K562 (cell line): ENCODE results near the gene SAV1. TPM values are rescaled to one million over a fixed set of nuclear protein-coding genes. Genes with fewer than 3 reads are reported as not detected.

Experiments
- AFF1 ChIP-seq, 2 experiments: fragments of 450-650 bp; IDR thresholded peaks; 2 replicates each; pipeline ENCODE4 v1.6.1; 2018; ENCODE audit warnings: mild to moderate bottlenecking in 2 of 2, low read depth in 1 of 2; ENCODE audit not compliant: partially characterized antibody in 2 of 2
- BRD9 ChIP-seq: fragments of 450-650 bp; IDR thresholded peaks from 2 replicates; pipeline ENCODE4 v1.6.1; 2018; ENCODE audit warnings: low read depth; ENCODE audit not compliant: partially characterized antibody
- CHD1 ChIP-seq: fragments of 200-600 bp; sonication (generic); IDR thresholded peaks from one replicate; pipeline ENCODE4 v1.6.1; 2012; ENCODE audit warnings: mild to moderate bottlenecking, moderate library complexity, low read length, inconsistent platforms
- GATAD2A ChIP-seq: fragments of 450-650 bp; IDR thresholded peaks from 2 replicates; pipeline ENCODE4 v1.6.1; 2017
- HINFP ChIP-seq: fragments of 450-650 bp; conservative IDR thresholded peaks from 2 replicates; pipeline ENCODE4 v1.6.1; 2016; ENCODE audit warnings: missing genetic modification characterization, low read depth, mild to moderate bottlenecking, control low read depth, missing compliant biosample characterization
- MIER1 ChIP-seq: fragments of 450-650 bp; IDR thresholded peaks from 2 replicates; pipeline ENCODE4 v1.6.1; 2016; ENCODE audit warnings: antibody characterized with exemption, mild to moderate bottlenecking, low read depth
- PKNOX1 ChIP-seq: fragments of 450-650 bp; IDR thresholded peaks from 2 replicates; pipeline ENCODE4 v1.6.1; 2016
- RBBP5 ChIP-seq: fragments of 200-600 bp; sonication (generic); IDR thresholded peaks from 2 replicates; pipeline ENCODE4 v1.6.1; 2012; ENCODE audit warnings: borderline replicate concordance, mild to moderate bottlenecking, low read length, control low read depth, inconsistent platforms; ENCODE audit not compliant: insufficient read depth, poor library complexity, severe bottlenecking
- SMAD4 ChIP-seq: fragments of 250-450 bp; sonication (Bioruptor Pico); conservative IDR thresholded peaks from 2 replicates; pipeline ENCODE4 v1.8.0; 2021; ENCODE audit warnings: inconsistent platforms, mild to moderate bottlenecking, moderate library complexity
- TFAM ChIP-seq: fragments of 250-450 bp; sonication (Bioruptor Pico); conservative IDR thresholded peaks from 2 replicates; pipeline ENCODE4 v1.5.0; 2021; ENCODE audit warnings: mild to moderate bottlenecking, moderate library complexity
- VEZF1 ChIP-seq: fragments of 200-800 bp; sonication (Bioruptor generic); IDR thresholded peaks from 2 replicates; pipeline ENCODE4 v1.6.1; 2017; ENCODE audit warnings: missing genetic modification characterization, missing compliant biosample characterization
- ZNF174 ChIP-seq: fragments of 250-450 bp; sonication (Bioruptor Pico); IDR thresholded peaks from 2 replicates; pipeline ENCODE4 v1.4.0; 2020; ENCODE audit warnings: mild to moderate bottlenecking
- ZNF277 ChIP-seq: fragments of 250-450 bp; sonication (Bioruptor Pico); IDR thresholded peaks from 2 replicates; pipeline ENCODE4 v1.8.0; 2022; ENCODE audit warnings: inconsistent platforms, mild to moderate bottlenecking, moderate library complexity, borderline replicate concordance
- ZNF740 ChIP-seq, 3 experiments: fragments of 200-800 bp in 1 of 3; sonication (Bioruptor generic) in 1 of 3; sonication (generic) in 1 of 3; formaldehyde crosslinking in 1 of 3; IDR thresholded peaks; 2 replicates each; pipeline versions ENCODE4 v1.6.1 to v1.8.0; 2016 to 2022; ENCODE audit warnings: mild to moderate bottlenecking in 2 of 3, missing compliant biosample characterization in 2 of 3, missing genetic modification characterization in 2 of 3, missing genetic modification reagents in 1 of 3
- polyA plus RNA-seq, 8 experiments: library from polyadenylated mRNA; depleted of rRNA in 4 of 8; stranded (reverse) in 5 of 8; unstranded in 3 of 8; fragments of >200 nt; fragmentation: Nextera tagmentation in 2 of 8; fragmentation: Illumina TruSeq in 1 of 8; extraction: Ambion mirVana in 2 of 8; extraction: Trizol in 1 of 8; gene quantifications; 2 replicates each; pipeline versions ENCODE4 v1.2.1 to v1.2.3, GENCODE V29; 2011 to 2014; ENCODE audit warnings: inconsistent platforms in 1 of 8, missing spikeins in 1 of 8
- total RNA-seq, 7 experiments: library from RNA; depleted of rRNA in 6 of 7; stranded (reverse); fragments of >200 nt in 6 of 7; fragmentation: Illumina TruSeq in 2 of 7; extraction: Trizol in 2 of 7; gene quantifications; 2 replicates each; pipeline versions ENCODE4 v1.2.1 to v1.2.3, GENCODE V29; 2011 to 2021; ENCODE audit warnings: low replicate concordance in 1 of 7

SAV1 gene
- total and polyA plus RNA-seq, 9 of the 15 experiments (the other 6 are each of a cell fraction or from before 2014, with no cell fraction given) = 6.5 to 18.1 (median 16.1) TPM

- TF ChIP-seq ZNF740 (CRISPR knock-in tag; IDR thresholded peaks at IDR 0.05) (no peak), ZNF740 (tag; IDR thresholded peaks at IDR 0.05) (0 out of 4 replicates have a peak, but pooled peaks of 1 of the 2 experiments have one; percentile 45), VEZF1 (CRISPR knock-in tag) (peak; percentile 62), MIER1 (no peak), GATAD2A (no peak), SMAD4 (CRISPR knock-in tag) (no peak), AFF1 (IDR thresholded peaks at IDR 0.05; ENCODE audit: low read depth in 1 of 2, partially characterized antibody in 2 of 2) (no peak), PKNOX1 (0 out of 2 replicates have a peak, but pooled peaks have one; percentile 41), TFAM (CRISPR knock-in tag) (no peak), ZNF277 (CRISPR knock-in tag) (no peak), CHD1 (peak; percentile 7), HINFP (tag) (no peak), BRD9 (no peak), RBBP5 (no peak), ZNF174 (CRISPR knock-in tag) (no peak)
Observed at GRCh38 chr14:50666772-50667683, 1.1 kb downstream of the SAV1 start (continued).
